SK-N-SH treated with all-trans-retinoic acid at 6 μM for 48 hours (cell line): ENCODE data around the gene POP4.
"Not testable (repeated sequence)": the region's sequence is repeated elsewhere in the genome, so short reads cannot be mapped to it uniquely, and the experiment has no call there.

ENCODE experiments used
- ATAC-seq: fragments of 200-7000 bp; cut with Tn5 transposase; 3 replicates; pipeline ENCODE4 v1.9.1; 2020; ENCODE audit warnings: mild to moderate bottlenecking, moderate library complexity
- ARNTL ChIP-seq: fragments of 450-650 bp; formaldehyde crosslinking; IDR thresholded peaks from 2 replicates; pipeline ENCODE4 v1.5.0; 2020; ENCODE audit warnings: low read depth, mild to moderate bottlenecking, moderate library complexity, borderline replicate concordance
- BACH2 ChIP-seq: fragments of 250-450 bp; sonication (Bioruptor Pico); IDR thresholded peaks from 2 replicates; pipeline ENCODE4 v1.9.0; 2021; ENCODE audit warnings: mild to moderate bottlenecking, borderline replicate concordance
- CREB5 ChIP-seq: fragments of 250-450 bp; sonication (Bioruptor Pico); IDR thresholded peaks from 2 replicates; pipeline ENCODE4 v1.5.1; 2020; ENCODE audit warnings: low read depth, mild to moderate bottlenecking, moderate library complexity
- CSDC2 ChIP-seq: fragments of 250-450 bp; sonication (Bioruptor Pico); IDR thresholded peaks from 2 replicates; pipeline ENCODE4 v1.5.0; 2020; ENCODE audit warnings: mild to moderate bottlenecking, moderate library complexity
- ESRRG ChIP-seq: fragments of 250-450 bp; sonication (Bioruptor Pico); IDR thresholded peaks from 2 replicates; pipeline ENCODE4 v1.6.1; 2021; ENCODE audit warnings: mild to moderate bottlenecking
- GLIS3 ChIP-seq: fragments of 250-450 bp; sonication (Bioruptor Pico); IDR thresholded peaks from 2 replicates; pipeline ENCODE4 v1.5.0; 2020; ENCODE audit warnings: mild to moderate bottlenecking, moderate library complexity
- ISL1 ChIP-seq: fragments of 250-450 bp; sonication (Bioruptor Pico); IDR thresholded peaks from 2 replicates; pipeline ENCODE4 v2.1.2; 2022; ENCODE audit warnings: mild to moderate bottlenecking, moderate library complexity
- OSR1 ChIP-seq: fragments of 250-450 bp; sonication (Bioruptor Pico); IDR thresholded peaks from 2 replicates; pipeline ENCODE4 v1.8.0; 2022; ENCODE audit warnings: moderate library complexity, mild to moderate bottlenecking, inconsistent platforms
- PATZ1 ChIP-seq: fragments of 250-450 bp; sonication (Bioruptor Pico); IDR thresholded peaks from 2 replicates; pipeline ENCODE4 v1.8.0; 2020; ENCODE audit warnings: mild to moderate bottlenecking, moderate library complexity, borderline replicate concordance
- POU6F1 ChIP-seq: fragments of 250-450 bp; sonication (Bioruptor Pico); IDR thresholded peaks from 2 replicates; pipeline ENCODE4 v1.8.0; 2021; ENCODE audit warnings: low read depth, mild to moderate bottlenecking, moderate library complexity, borderline replicate concordance
- PPARA ChIP-seq: fragments of 250-450 bp; sonication (Bioruptor Pico); IDR thresholded peaks from 2 replicates; pipeline ENCODE4 v1.5.0; 2020; ENCODE audit warnings: mild to moderate bottlenecking, borderline replicate concordance
- RARB ChIP-seq: fragments of 250-450 bp; sonication (Bioruptor Pico); IDR thresholded peaks from 2 replicates; pipeline ENCODE4 v1.8.0; 2021; ENCODE audit warnings: mild to moderate bottlenecking, moderate library complexity
- SNAI2 ChIP-seq: fragments of 250-450 bp; sonication (Bioruptor Pico); IDR thresholded peaks from 2 replicates; pipeline ENCODE4 v1.5.0; 2020; ENCODE audit warnings: mild to moderate bottlenecking, moderate library complexity
- TCF4 ChIP-seq: fragments of 250-450 bp; sonication (Bioruptor Pico); IDR thresholded peaks from 2 replicates; pipeline ENCODE4 v1.8.0; 2021; ENCODE audit warnings: mild to moderate bottlenecking, moderate library complexity, borderline replicate concordance
- TOX ChIP-seq: fragments of 250-450 bp; sonication (Bioruptor Pico); IDR thresholded peaks from 2 replicates; pipeline ENCODE4 v1.8.0; 2021; ENCODE audit warnings: mild to moderate bottlenecking, moderate library complexity, borderline replicate concordance
- ZC3H10 ChIP-seq: fragments of 250-450 bp; sonication (Bioruptor Pico); IDR thresholded peaks from 2 replicates; pipeline ENCODE4 v1.5.1; 2021; ENCODE audit warnings: mild to moderate bottlenecking, moderate library complexity
- ZFP3 ChIP-seq: fragments of 250-450 bp; sonication (Bioruptor Pico); IDR thresholded peaks from 2 replicates; pipeline ENCODE4 v1.5.0; 2020; ENCODE audit warnings: mild to moderate bottlenecking, moderate library complexity
- ZFP30 ChIP-seq: fragments of 450-650 bp; formaldehyde crosslinking; IDR thresholded peaks from 2 replicates; pipeline ENCODE4 v1.5.0; 2022; ENCODE audit warnings: mild to moderate bottlenecking, moderate library complexity
- ZNF565 ChIP-seq: fragments of 450-650 bp; formaldehyde crosslinking; conservative IDR thresholded peaks from 2 replicates; pipeline ENCODE4 v1.5.0; 2020; ENCODE audit warnings: low read depth, mild to moderate bottlenecking, moderate library complexity
- ZNF70 ChIP-seq: fragments of 450-650 bp; formaldehyde crosslinking; IDR thresholded peaks from 2 replicates; pipeline ENCODE4 v1.5.0; 2020; ENCODE audit warnings: mild to moderate bottlenecking, moderate library complexity
- ZNF8 ChIP-seq: fragments of 450-650 bp; formaldehyde crosslinking; IDR thresholded peaks from 2 replicates; pipeline ENCODE4 v1.5.0; 2020; ENCODE audit warnings: mild to moderate bottlenecking, moderate library complexity
- TF ChIP-seq, protein P1 (sequence below): fragments of 250-450 bp; sonication (Bioruptor Pico); IDR thresholded peaks from 2 replicates; pipeline ENCODE4 v1.5.1; 2021; ENCODE audit warnings: mild to moderate bottlenecking, moderate library complexity
- TF ChIP-seq, protein P2 (sequence below): fragments of 250-450 bp; sonication (Bioruptor Pico); IDR thresholded peaks from 2 replicates; pipeline ENCODE4 v1.5.0; 2020; ENCODE audit warnings: mild to moderate bottlenecking, moderate library complexity

Gene POP4

GRCh38 chr19:29605653-29606419 is at the start of gene POP4:
POP4 (plus strand) TSS chr19:29606283; CDS start chr19:29606319, 36 bp downstream.
- no peak for TF ChIP-seq CSDC2 (CRISPR knock-in tag)
- TF ChIP-seq, protein P1, sequence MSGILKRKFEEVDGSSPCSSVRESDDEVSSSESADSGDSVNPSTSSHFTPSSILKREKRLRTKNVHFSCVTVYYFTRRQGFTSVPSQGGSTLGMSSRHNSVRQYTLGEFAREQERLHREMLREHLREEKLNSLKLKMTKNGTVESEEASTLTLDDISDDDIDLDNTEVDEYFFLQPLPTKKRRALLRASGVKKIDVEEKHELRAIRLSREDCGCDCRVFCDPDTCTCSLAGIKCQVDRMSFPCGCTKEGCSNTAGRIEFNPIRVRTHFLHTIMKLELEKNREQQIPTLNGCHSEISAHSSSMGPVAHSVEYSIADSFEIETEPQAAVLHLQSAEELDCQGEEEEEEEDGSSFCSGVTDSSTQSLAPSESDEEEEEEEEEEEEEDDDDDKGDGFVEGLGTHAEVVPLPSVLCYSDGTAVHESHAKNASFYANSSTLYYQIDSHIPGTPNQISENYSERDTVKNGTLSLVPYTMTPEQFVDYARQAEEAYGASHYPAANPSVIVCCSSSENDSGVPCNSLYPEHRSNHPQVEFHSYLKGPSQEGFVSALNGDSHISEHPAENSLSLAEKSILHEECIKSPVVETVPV (CRISPR knock-in tag): 0 out of 2 replicates have a peak, but pooled peaks have one; percentile 22
- 0 out of 2 replicates have a peak, but pooled peaks have one; percentile 14 for TF ChIP-seq ZNF70 (CRISPR knock-in tag)
- no peak for TF ChIP-seq ESRRG
- no peak for TF ChIP-seq RARB
- TF ChIP-seq PATZ1: no peak
- TF ChIP-seq PPARA (CRISPR knock-in tag): no peak
- no peak for TF ChIP-seq BACH2 (CRISPR knock-in tag)
- TF ChIP-seq POU6F1 (CRISPR knock-in tag): no peak
- no peak for TF ChIP-seq TOX
- TF ChIP-seq ZNF8 (CRISPR knock-in tag): no peak
- TF ChIP-seq TCF4: no peak
- no peak for TF ChIP-seq ZNF565
- TF ChIP-seq ZFP3 (CRISPR knock-in tag): no peak
- ATAC-seq: peak; percentile 93

- ATAC-seq: not testable (repeated sequence)
Measured at GRCh38 chr19:29559110-29559509, 47.0 kb upstream of the POP4 start.

- no peak for ATAC-seq
- TF ChIP-seq SNAI2 (CRISPR knock-in tag): no peak
Measured at GRCh38 chr19:29559743-29560142, 46.3 kb upstream of the POP4 start.

DNA sequence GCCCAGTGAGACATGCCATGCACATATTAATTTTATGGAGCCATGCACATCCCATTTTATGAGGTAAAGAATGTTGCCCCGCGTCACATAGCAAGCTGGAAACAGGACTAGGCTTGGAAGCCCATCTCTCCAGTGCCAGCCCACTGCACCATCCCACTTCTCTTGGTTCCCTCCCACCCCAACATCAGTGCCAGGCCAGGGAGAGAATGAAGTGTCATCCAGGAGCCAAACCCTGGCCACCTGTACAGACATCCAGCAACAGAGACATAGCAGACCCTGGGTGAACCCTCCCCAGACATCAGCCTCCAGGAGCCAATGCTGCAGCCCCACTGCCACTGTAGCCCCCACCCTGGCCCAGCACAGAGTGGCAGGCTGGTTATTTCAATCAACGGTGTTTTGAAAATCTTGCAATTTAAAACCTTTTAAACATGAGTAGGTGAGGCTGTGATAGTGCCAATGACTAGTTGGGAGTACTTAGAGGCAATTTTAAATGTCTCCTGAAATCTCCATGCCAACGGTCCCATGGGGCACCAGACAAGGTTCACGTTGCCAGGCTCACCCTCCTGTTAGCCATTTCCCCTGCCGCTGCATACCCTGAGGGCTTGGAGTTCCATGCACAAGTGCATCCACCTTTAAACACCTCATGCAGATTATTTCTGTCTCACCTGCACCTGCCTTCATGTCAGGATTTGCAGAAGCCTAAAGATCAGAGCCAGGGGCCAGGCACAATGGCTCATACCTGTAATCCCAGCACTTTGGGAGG is 45.6 kb upstream of the POP4 start:
- no peak for ATAC-seq
- no peak for TF ChIP-seq GLIS3 (CRISPR knock-in tag)
- TF ChIP-seq ARNTL: no peak
- TF ChIP-seq RARB: no peak
- TF ChIP-seq ZFP30: no peak
- TF ChIP-seq ZC3H10: no peak
- no peak for TF ChIP-seq SNAI2 (CRISPR knock-in tag)
- TF ChIP-seq ZFP3 (CRISPR knock-in tag): no peak
- no peak for TF ChIP-seq CREB5 (CRISPR knock-in tag)
- no peak for TF ChIP-seq OSR1 (CRISPR knock-in tag)
- no peak for TF ChIP-seq ZNF565
- TF ChIP-seq PPARA (CRISPR knock-in tag): no peak
- no peak for TF ChIP-seq TOX
- TF ChIP-seq, protein P2, sequence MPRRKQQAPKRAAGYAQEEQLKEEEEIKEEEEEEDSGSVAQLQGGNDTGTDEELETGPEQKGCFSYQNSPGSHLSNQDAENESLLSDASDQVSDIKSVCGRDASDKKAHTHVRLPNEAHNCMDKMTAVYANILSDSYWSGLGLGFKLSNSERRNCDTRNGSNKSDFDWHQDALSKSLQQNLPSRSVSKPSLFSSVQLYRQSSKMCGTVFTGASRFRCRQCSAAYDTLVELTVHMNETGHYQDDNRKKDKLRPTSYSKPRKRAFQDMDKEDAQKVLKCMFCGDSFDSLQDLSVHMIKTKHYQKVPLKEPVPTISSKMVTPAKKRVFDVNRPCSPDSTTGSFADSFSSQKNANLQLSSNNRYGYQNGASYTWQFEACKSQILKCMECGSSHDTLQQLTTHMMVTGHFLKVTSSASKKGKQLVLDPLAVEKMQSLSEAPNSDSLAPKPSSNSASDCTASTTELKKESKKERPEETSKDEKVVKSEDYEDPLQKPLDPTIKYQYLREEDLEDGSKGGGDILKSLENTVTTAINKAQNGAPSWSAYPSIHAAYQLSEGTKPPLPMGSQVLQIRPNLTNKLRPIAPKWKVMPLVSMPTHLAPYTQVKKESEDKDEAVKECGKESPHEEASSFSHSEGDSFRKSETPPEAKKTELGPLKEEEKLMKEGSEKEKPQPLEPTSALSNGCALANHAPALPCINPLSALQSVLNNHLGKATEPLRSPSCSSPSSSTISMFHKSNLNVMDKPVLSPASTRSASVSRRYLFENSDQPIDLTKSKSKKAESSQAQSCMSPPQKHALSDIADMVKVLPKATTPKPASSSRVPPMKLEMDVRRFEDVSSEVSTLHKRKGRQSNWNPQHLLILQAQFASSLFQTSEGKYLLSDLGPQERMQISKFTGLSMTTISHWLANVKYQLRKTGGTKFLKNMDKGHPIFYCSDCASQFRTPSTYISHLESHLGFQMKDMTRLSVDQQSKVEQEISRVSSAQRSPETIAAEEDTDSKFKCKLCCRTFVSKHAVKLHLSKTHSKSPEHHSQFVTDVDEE: no peak
- TF ChIP-seq ESRRG: no peak
- no peak for TF ChIP-seq CSDC2 (CRISPR knock-in tag)
- TF ChIP-seq PATZ1: no peak
- TF ChIP-seq ISL1 (CRISPR knock-in tag): no peak
